ENCODE results near the gene PEX6.

DNA sequence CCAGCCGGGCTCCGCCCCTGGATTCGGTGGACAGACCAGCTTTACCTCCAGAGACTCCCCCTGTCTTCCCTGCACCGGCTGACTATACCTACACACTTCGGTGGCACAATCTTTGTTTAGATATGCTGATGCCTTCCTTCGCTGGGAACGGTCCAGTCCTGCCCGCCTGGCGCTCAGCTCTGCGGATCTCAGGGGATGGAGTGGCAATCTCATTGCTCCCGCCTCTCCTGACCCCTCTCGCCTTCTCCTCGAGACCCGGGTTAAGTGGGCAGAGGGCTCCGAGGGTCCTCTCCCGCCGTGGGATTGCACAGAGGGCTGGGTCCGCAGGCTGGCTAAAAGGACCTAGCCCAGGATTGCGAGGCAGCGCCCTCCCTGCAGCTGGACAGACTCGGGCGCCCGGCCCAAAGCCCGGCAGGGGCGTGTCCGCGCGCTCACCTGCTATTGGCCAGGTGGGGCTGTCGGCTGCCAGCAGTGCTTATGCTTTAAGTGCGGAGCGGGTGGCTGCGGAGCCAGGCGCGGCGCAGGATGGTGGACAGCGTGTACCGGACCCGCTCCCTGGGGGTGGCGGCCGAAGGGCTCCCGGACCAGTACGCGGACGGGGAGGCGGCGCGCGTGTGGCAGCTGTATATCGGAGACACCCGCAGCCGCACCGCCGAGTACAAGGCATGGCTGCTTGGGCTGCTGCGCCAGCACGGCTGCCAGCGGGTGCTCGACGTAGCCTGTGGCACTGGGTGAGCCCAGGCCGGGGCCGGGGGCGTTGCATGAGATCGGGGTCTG lies 18.6 kb downstream of the PEX6 start, which contains the start of gene GNMT:
- TF ChIP-seq, protein P1, sequence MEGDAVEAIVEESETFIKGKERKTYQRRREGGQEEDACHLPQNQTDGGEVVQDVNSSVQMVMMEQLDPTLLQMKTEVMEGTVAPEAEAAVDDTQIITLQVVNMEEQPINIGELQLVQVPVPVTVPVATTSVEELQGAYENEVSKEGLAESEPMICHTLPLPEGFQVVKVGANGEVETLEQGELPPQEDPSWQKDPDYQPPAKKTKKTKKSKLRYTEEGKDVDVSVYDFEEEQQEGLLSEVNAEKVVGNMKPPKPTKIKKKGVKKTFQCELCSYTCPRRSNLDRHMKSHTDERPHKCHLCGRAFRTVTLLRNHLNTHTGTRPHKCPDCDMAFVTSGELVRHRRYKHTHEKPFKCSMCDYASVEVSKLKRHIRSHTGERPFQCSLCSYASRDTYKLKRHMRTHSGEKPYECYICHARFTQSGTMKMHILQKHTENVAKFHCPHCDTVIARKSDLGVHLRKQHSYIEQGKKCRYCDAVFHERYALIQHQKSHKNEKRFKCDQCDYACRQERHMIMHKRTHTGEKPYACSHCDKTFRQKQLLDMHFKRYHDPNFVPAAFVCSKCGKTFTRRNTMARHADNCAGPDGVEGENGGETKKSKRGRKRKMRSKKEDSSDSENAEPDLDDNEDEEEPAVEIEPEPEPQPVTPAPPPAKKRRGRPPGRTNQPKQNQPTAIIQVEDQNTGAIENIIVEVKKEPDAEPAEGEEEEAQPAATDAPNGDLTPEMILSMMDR (IDR thresholded peaks at IDR 0.05; ENCODE audit: borderline replicate concordance, extremely low read depth, low read length, poor library complexity, severe bottlenecking) = no peak
- TF ChIP-seq EZH2 (IDR thresholded peaks at IDR 0.05; ENCODE audit: borderline replicate concordance, low read depth, low read length, severe bottlenecking) = no peak

Measured in DND-41 (cell line).